ENCODE data around the gene GFPT2.
A peak's percentile ranks its signal among the peaks of the same experiment; 100 is the strongest.
"Not testable (repeated sequence)": the region's sequence is repeated elsewhere in the genome, so short reads cannot be mapped to it uniquely, and the experiment has no call there.

The GFPT2 gene

DNA sequence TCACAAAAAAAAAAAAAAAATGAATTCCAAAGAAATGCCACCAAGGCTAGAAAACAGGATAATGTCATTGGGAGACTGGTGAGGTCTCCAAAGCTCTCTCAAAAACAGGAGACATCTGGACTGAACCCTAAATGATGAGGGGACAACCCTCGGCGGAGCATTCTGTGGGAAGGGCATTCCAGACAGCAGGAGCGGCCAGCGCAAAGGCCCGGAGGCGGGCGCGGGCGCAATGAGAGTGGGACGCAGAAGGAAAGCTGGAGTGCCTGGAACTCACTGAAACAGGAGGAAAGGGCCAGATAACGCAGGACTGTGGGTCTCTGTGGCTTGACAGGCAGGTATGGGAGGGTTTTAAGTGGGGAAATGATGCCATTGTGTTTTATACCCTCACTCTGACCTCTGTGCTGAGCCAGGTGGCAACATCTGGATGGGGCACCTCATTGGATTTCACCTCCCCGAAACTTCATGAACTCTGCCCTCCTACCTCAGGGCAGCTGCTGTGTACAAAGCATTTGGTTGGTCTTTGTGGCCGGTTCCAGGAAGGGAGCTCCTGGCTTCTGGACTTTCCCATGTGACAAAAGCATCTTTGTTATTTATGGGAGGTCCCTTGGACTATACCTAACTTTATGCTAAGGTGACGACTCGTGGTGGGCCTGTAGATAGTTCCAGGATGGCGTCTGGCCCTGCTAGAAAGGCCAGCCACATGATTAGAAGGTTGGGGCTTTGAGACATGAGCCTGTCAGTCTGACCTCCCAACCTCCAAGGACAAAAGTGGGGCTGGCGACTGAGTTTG, 49.7 kb downstream of the GFPT2 start:
- no peak for DNase-seq

DNA sequence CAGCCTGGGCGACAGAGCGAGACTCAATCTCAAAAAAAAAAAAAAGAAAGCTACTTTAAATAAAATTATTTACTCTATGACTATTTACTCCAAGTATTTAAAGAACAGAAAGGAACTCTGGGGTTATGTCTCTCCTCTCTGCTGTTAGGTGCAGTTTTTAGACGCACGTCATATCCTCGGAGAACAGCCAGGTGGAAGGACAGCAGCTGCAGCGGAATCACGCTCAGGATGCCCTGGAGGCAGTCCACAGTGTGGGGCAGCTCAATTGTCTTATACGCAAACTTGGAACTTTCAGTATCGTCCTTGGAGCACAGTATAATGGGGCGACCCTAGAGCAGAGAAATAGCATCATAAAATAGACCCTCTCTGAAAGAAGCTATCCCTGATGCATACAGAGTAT, 50.9 kb downstream of the GFPT2 start:
- DNase-seq, result no peak

DNA sequence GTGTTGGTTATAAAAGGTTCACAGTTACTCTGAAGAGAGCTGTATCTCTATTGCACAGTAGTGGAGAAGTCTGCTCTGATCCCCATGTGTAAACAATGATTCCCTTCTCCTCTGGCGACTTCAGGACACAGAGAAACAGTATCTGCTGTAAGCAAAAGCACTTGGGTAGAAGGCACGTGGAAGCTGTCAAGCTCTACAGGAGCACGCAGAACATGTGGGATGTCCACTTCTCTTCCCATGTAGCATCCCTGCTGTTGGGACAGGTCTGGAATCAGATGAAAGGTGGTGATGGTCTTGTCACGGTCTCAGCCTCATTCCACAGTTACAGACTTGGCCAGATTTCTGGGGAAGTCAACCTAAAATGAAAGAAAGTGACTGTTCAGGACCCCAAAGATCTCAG, 51.9 kb downstream of the GFPT2 start:
- no peak for DNase-seq

DNA sequence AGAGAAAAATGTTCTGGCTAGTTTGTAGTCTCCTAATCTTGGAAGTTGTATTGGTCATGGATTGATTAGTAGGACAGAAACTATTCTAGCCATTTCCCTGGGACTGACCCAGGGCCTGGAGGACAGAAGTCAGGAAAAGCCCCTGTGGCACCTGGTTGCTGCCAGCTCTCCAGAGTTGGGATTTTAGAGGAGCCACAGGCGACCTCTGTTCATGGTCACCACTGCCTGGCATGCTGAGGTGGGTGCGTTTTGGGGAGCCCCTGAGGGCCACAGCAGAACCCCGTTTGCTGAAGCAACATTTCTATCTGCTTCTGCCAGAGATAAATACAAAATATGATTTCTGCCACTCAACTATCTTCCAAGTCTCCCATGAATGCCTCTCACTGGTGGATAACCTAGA, 53.6 kb downstream of the GFPT2 start:
- no peak for DNase-seq

DNA sequence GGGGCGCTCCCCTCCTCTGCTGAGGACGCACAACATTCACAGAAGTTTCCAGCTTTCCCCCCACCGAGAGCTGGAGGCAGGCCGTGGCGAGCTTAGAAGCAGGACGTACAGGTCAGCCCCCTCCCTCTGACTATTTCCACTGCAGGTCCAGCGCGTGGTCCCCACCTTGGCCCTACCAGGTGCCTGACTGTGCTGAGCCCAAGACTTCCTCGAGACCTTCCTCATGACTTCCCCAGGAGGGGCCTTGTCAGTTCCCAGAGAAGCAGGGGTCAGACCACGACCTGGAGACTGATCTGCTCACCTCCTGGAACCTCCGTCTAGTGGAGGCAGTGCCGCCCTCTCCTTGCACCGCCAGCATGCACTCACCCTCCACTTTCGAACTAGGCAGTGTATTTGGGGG, 54.1 kb downstream of the GFPT2 start:
- not testable (repeated sequence) for DNase-seq

DNA sequence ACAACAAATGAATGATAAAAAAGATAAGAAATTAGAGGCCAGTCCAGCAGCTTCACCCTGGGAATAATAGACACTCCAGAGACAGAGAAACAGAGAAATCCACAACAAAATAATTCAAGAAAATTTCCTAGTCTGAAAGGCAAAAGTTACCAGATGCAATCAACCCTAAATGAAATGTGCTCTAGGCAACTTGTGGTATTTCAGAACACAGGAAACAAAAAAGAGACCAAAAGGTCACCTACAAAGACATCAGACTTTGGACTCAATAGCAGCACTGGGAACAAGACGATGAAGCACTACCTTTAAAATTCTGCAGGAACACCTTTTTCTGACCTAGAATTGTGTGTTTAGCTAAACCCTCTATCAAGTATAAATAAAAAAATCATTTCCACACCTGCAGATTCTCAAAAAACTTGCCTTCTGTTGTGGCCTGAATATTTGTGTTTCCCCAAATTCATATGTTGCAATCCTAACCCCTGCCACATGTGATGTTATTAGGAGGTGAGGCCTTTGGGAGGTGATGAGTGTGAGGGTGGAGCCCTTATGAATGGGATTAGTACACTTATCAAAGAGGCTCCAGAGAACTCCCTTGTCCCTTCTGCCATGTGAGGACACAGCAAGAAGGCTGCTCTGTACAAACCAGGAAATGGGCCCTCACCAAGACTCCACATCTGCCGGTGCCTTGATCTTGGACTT, 55.4 kb downstream of the GFPT2 start:
- DNase-seq, result no peak

DNA sequence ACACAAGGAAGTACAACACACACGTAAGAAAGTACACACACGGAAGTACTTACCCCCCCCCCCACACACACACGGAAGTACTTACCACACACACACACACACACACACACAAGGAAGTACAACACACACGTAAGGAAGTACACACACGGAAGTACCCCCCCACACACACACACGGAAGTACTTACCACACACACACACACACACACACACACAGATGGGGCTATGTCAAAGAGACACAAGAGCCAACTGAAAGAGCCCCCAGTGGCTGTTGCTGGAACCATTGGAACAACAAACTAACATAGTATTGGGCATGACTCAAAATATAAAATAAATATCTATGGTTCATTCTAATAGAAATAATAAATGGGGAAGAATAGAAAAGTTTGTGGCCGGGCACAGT, 56.4 kb downstream of the GFPT2 start:
- DNase-seq, result no peak

DNA sequence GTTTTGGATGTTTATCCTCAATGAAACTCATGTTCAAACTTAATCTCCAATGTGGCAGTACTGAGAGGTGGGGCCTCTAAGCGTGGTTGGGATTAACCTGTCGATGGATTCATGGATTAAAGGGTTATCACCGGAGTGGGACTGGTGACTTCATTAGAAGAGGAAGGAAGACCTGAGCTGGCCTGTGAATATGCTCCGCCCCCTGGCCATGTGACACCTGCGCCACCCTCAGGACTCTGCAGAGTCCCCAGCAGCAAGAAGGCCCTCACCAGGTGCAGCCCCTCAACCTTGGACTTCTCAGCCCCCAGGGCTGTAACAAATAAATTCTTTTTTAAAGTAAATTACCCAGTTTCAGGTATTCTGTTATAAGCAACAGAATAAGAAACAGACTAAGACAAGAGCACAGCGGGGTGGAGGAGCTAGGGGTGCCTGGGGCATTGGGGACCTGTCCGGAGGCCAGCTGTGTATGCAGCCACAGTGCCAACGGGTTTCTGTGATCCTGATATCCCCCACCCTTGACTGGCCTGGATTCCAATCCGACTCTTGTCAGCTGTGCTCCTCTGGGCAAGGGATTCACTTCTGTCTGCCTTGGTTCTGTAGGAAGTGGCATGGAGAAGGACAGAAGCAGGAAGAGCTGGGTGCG, 58.1 kb downstream of the GFPT2 start:
- DNase-seq, result no peak

DNA sequence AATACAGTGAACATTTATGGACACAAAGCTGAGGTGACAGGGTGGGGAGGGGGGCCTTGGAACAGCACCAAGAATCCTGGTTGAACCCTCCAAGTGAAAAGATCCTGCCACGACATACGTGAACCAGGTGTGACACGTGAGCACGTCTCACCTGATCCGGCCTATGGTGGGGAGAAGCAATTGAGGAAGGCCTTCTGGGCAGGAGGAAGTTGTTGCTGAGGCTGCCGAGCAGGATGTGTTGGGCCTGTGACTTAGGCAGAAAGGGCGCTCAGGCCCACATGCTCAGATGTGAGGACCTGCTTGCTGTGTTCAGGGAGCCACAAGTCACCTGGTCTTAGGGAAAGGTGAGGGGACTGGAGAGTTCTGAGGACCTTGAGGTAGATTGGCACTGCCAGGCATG, 58.7 kb downstream of the GFPT2 start:
- no peak for DNase-seq

DNA sequence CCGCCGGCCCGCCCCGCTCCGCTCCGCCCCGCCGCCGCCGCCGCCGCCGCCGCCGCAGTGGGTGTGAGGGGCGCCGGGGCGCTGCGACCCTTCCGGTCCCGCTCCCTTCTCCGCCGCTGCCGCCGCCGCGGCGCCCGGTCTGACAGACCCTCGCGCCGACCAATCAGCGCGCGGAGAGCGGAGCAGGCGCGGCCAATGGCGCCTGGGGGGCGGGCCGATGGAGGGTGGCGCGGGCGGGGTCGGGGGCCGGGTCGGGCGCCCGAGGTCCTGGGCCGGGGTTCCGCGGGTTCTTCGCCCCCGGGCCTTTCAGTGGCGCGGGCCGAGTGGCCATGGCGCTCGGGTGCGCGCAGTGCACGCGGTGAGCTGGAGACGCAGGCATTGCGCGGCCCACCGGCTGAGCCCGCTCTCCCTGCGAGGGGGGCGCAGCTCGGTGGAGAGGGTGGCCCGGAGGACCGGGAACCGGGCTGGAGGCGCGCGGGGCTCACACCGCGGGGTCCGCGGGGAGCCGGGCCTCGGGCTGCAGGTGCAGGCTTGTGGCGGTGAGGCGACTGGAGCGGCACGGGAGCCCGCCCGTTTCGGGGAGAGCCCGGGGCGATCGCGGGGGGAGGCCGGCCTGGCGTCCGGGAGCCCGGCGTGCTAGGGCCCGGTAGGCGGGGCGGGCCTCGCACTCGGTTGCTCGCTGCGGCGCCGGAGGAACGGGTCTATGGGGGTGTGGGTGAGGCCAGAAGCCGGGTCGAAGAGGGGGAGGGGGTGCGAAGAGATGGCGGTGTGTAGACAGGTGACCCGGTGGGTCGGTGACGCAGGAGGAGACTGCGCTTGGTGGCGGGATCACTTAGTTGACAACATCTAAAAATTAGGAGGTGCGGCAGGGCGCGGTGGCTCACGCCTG, 60.9 kb downstream of the GFPT2 start, which contains the start of gene MAPK9:
Gene MAPK9, minus strand, starts transcription at position 141 of the 889 bp plus-strand sequence. CDS start 11,522 bp downstream, outside the sequence.
- DNase-seq, result peak; percentile 92

DNA sequence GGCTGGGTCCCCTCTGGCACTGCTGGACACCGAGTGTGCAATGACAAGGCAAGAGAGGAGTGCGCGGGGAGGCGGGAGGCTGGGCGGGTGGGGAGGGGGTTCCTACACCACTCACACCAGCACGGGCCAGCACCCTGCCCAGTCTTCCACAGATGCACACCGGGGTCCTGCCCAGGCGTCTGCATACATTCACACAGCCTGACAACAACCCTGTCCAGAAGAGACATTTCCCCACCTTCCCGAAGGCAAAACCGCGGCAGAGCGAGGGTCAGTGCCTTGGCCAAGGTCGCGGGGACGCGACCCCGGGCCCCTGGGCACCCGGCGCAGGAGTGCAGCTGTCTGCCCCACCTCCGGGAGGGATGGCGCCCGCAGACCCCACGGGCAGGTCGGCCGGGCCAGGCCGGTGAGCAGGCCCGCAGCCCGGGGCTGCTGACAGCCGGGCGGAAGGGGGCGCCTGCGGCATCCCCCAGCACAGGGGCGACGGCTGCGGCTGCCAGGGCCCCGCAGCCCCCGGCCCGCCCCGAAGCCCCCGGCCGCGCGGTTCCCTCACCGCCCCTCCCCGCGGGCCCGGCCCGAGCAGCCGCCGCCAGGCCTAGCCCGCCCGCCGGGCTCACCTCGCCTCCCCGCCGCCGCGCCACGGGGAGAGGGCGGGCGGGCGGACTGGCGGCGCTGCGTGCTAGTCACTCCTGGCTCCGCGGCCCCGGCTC, 61.7 kb downstream of the GFPT2 start:
- DNase-seq, result no peak

DNA sequence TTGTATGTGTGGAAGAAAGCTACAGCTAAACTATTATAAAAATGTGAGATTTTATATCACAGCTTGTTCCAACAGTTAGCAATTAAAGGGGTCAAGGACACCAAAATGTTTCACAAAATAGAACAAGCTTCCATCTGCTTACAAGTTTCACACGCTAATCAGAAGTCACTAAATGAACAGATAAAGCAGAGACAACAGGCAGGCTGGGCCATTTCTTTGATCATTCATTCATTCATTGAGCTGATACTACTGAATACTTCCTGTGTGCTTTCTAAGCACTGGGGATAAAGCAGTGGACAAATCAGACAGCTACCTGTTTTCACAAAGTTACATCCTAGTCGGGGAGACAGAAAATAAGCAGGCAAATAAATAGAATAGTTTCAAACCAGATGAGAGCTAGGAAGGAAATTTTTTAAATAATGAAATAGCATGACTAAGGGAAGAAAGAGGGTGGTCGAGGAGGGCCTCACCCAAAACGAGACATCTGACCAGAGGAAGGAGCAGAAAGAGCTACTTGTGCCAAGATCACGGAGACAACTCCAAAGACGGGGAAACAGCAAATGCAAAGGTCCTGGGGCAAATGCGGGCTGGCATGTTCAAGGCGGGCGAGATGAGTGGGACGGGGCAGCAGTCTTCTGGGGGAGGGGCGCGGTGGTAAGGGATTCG, 62.4 kb downstream of the GFPT2 start:
- DNase-seq, result no peak

DNA sequence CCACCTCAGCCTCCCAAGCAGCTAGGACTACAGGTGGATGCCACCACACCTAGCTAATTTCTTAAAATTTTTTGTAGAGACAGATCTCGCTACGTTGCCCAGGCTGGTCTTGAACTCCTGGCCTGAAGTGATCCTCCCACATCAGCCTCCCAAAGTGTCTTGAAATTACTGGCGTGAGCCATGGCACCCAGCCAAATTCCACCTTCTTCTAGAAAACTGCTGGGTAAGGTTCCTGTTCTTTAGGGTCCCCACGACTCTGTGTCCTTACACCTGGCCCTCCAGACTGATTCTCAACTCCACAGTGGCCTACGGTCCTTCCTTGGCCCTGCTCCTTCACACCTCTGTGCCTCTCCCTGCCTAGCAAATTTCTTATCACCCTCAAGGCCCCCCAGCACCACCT, 63.2 kb downstream of the GFPT2 start:
- DNase-seq, result no peak

DNA sequence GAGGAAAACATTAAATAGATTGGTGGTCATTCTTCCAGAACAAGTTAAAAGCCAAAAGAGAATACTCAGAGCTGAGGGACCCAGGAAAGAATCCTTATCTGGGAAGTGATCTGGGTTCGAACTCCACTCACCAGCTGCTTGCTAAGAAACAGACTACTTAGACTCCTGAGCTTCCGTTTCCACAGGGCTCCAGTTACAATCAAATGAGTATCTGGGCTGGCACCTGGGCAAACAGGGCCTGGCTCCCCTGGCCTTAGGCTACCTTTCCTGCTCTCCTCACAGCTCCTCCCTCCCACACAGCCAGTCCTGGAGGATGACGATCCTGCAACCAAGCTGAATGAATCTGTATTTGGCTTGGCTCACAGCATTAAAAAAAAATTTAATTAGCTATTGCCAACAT, 63.7 kb downstream of the GFPT2 start:
- DNase-seq, result no peak

DNA sequence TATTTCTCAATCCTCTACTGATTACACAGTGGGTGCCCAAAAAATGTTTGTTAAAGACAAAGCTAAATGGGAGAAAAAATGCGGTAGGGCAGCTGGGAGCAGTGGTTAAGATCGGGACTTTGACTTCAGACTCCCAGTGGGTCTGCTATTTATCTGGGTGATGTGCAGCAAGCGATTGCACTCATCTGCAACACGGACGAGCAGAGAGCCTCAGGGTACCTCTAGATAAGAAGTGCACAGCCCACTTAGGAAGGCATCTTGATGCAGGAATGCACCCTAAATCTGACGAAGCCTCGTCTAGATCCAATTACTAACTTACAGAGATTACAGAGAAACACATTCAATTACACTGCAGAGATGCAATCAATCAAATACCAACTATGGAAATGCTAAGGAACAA, 65.3 kb downstream of the GFPT2 start:
- no peak for DNase-seq

DNA sequence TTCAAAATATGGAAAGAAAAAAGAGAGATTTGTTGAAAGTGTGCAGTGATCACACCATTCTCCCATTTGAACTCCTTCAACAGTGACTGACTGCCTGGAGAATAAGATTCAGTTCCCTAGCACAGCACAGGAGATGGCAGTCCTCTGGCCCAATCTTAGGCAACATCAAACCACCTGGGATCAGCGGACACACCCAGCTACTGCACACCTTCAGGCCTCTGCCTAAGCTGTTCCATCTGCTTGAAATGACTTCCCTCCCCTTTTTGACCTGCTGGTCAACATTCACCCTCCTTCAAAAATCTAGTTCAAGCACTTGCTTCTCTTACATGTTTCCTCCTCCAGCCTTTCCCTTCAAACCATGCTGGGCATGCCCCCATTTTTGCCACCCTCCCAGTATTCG, 65.7 kb downstream of the GFPT2 start:
- no peak for DNase-seq

DNA sequence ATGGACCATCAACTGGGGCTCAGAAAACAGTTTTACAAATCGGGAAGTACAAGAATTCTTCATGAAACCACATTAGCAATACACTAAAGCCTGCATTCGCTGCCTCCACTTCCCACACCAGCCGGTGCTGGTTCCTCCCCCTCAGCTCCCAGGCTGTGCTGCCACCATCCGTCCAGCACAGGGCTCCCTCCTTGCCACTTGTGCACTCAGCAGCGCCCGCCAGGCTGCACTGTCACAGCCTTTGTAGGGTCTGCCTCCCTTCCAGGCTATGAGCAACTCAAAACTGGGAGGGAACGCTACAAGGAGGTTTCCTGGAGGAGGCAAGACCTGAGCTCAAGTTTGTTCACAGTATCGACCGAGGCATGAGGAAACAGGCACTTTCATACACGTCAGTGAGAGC, 69.0 kb downstream of the GFPT2 start:
- peak; percentile 14 for DNase-seq

DNA sequence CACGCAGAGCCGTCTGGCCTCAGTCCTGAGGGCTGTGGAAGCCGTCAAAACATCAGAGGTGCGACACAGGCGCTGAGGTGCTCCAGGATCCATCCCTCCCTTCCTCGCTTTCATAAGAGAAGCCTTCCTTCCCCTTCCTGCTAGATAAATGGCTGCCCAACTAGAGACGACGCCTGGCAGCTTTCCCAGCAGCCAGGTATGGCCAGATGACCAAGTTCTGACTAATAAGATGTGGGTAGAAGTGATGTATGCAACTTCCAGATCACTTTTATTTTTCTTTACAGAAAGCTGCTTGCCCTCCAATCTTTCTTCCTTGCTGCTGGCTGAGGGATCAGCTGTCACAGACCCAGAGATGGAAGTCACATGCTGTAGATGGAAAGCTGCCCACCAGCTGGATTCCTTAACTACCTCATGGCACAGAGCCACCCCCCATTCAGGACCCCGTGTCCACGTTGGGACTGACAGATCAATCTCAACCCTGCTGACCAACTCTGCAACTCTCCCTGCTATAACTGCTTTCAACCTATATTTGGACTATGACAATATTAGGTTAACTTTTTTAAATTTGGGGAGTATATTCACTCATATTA, 70.0 kb downstream of the GFPT2 start:
- DNase-seq, result no peak

DNA sequence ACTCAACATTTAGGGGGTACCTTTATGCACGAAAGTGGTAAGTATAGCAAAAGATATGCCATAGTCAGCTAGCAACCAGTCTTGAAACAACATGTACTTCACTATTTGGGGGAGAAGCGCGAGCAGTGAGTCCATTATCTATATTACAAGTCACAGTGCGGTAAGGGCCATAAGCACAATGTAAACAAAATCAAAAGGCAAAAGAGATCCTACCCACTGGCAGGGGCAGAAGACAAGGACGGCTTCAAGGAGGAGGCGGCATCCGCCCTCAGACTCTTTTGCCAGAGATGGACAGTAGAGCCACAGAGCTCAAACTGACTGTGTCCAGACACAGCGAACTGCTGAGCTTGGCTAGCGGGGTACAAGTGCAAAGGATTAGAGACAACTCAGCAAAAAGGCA, 70.9 kb downstream of the GFPT2 start:
- no peak for DNase-seq

DNA sequence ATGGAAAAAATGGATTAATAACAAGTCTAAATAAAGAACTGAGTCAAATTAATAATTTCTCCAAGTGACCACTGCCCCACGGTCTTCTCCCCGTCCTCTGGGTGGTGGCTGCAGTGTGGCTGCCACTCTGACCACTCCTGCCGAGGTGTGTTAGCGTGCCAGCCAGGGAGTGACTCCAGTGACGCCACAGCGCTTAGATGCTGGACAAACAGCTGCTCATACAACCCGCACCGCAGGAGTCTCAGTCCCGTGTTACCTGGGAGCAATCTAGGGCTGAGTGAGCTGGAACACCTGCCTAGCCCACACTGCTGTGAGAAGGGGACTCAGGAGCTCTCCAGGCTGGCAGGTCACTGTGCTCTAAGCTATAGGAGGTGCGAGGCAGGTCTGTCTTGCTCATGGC, 71.4 kb downstream of the GFPT2 start:
- no peak for DNase-seq

DNA sequence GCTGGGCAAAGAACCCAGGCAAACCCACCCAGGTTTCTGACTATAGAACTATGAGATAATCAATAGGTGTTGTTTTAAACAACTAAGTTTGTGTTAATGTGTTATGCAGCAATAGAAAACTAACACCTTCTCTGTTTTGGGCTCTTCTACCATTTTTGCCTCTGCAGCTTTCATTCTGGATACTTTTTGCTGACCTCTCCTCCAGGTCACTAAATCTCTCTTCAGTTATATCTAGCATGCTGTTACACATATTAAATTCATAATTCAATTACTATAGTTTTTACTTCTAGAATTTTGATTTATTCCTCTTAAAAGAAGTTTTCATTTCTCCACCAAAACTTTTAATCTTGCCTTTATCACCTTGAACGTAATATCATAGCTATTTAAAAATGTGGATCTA, 78.4 kb downstream of the GFPT2 start:
- no peak for DNase-seq

Data from suppressor macrophage treated with lipopolysaccharide for 4 hours (primary cell).